ENCODE measurements around the gene POU2F3.

- TF ChIP-seq CTCF (IDR thresholded peaks at IDR 0.05; ENCODE audit: poor library complexity) (no peak), EZH2phosphoT487 (IDR thresholded peaks at IDR 0.05; ENCODE audit: low read depth, severe bottlenecking, unreplicated experiment) (no peak), EZH2 (IDR thresholded peaks at IDR 0.05; ENCODE audit: borderline replicate concordance) (no peak)
Observed at GRCh38 chr11:120340529-120340928, 100.6 kb downstream of the POU2F3 start.
